Stimulated activated CD4-positive, alpha-beta T cell treated with anti-CD3 and anti-CD28 coated beads, Interleukin-4, amount 100 ng/mL, for 1 hour (primary cell): Measurements from ENCODE around the gene RAD23B.

Source experiments
- DNase-seq: peaks from one replicate; pipeline ENCODE4 v3.0.0-alpha.2; 2020

Gene RAD23B

GRCh38 chr9:107337676-107338590 is 54.9 kb downstream of the RAD23B start:
- no peak for DNase-seq

DNA sequence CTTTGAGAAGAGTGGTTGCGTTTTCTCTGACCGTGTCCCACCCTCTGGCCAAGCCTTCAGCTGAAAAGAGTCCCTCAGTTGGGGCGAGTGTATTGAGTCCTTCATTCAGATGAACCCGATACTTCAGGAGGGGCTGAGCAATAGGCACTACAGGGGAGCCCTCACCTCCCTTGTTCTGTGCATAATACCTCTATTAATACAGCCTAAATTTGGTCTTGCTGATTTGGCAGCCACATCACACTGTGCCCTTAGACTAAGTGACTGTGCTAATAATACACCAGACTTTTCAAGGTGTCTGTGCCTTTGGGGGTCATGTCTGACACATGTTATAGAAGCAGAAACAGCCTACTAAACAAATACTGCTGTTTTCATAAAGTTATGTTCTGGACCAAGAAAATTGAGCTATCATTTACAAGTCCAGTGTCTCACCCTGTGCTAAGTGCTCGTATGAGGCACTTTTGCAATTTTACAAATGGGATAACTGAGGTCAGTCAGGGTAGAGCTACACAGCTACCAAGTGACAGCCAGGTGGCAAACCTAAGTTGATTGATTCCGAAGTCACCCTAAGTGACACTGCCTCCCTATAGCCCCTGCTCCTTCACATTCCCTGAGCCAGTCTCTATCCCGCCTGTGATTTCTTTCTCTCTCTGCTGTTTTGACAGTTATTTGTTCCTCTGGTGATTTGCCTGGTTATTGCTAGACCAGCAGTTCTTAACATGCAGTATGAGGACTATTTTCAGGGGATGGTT is 56.0 kb downstream of the RAD23B start:
- no peak for DNase-seq

DNA sequence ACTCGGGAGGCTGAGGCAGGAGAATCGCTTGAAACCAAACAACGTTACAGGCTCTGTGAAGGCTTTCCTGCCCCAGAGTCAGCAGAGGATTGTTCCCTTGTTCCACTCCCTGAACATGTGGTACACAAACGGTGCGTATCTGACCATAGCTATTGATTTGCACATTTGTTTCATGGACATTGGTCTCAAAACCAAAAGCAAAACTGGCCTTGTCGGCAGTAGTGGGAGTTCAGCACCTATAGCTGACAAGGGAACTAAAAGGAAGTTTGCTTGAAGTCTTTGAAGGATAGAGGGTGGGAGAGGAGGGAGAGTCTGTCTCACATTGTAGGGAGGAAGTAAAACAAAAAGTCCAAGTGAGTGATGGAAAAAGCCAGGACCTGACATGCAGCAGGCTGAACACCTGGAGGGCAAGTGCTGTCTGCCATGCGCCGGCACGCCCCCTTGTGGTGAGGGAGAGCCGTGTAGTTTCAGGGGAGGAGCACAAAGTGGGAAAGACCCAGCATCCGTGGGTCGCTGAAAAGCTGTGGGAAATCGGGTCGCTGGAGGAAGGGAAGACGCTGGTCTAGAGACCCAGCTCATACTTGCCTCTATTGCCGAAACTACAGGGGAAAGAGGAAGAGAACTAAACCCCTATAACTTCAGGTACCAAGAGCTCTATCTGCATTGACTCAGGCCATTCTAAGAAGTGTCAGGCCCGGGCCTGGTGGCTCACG is 58.0 kb downstream of the RAD23B start:
- peak; percentile 84 for DNase-seq

DNA sequence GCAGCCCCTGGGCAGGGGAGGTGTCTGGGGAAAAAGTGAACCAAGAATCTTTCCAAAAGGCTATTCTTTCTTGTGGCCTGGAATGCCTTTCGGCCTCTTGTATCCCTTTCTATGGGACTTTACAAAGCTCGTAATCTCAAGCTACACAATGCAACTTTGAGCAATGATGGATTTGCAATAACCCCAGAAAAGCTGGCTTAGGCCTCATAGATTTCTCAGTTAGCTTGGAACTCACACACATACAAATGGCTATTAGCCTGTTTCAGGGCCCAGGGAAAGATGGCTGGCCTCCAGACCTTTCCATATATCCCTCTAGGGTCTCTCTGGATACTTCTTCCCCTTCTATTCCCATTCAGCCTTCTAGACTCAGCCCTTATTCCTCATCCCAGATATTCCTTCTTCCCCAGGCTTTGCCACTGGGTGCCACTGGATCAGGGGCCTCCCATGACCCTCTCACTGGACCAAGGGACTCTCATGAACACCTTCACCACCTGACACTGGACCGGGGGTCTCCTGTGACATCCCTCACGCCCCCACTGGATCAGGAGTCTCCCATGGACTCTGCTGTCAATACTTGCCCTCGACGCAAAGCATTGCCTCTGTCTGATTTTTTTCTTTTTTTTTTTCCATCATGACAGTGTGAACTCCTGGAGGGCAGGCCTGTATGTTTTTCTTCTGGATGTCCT is 59.5 kb downstream of the RAD23B start:
- no peak for DNase-seq

GRCh38 chr9:107345327-107345726 is 62.2 kb downstream of the RAD23B start:
- no peak for DNase-seq

DNA sequence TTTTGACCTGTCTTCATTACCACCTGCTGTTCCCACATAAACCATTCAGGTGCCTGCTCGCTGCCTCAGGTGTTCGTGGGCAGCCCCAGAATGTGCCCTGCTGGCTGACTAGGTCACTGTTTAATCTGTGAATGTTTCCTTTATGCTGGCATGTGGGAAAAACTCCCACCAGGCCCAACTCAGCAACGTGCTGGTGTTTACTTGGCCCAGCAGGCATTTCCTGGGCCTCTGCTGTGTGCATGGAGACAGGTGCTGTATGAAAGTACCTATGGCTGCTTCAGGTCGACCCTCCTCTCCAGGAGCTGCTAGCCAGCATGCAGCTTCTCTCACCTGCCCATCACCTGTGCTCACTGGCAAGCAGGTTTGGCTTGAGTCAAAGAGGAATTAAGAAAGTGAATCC is 65.8 kb downstream of the RAD23B start:
- DNase-seq: no peak

- DNase-seq: no peak
Observed at GRCh38 chr9:107350443-107350842, 67.4 kb downstream of the RAD23B start.

GRCh38 chr9:107351382-107352045 is 68.4 kb downstream of the RAD23B start:
- DNase-seq: no peak

- no peak for DNase-seq
Observed at GRCh38 chr9:107355394-107355793, 72.3 kb downstream of the RAD23B start.

GRCh38 chr9:107358986-107359385 is 75.9 kb downstream of the RAD23B start:
- DNase-seq: no peak

GRCh38 chr9:107360098-107360497 is 77.0 kb downstream of the RAD23B start:
- no peak for DNase-seq

GRCh38 chr9:107361816-107362215 is 78.7 kb downstream of the RAD23B start:
- DNase-seq: no peak

GRCh38 chr9:107363516-107364152 is 80.6 kb downstream of the RAD23B start:
- no peak for DNase-seq

DNA sequence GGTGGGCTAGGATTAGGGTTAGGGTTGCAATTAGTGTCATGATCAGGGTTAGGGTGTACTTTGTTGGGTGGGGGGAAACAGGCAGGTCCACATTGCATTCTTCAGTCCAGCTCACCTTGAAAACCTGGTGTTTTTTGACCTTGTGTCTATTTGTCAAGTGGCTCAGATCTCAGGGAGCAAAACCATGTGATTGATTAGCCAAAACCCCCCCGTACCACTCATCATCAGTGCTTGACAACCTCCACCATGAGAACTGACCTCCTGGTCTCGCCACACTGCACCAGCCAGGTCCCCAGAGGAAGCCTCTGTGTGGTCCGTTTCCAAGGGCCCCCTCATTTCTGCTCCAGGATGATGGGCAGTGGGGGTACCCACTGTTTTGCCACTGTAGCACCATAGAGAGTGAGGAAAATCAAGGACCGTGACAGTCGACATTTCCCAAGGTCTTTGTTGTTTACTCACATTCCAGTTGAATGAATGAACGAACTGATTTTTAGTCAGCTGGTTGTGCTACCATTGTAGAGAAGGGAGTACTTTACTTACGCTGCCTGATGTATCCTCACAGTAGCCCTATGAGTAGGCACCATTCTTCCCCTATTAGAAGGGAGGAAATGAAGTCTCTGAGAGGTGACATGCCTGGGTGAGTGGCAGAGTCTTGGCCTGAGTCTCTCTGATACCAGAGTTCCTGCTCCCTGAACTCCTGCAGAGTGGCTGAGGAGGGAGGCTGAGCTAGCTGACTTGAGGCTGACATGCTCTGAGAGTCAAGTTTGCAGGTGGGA is 84.8 kb downstream of the RAD23B start:
- DNase-seq: no peak

- no peak for DNase-seq
Observed at GRCh38 chr9:107368696-107369095, 85.6 kb downstream of the RAD23B start.

GRCh38 chr9:107373809-107374208 is 90.7 kb downstream of the RAD23B start:
- DNase-seq: no peak

DNA sequence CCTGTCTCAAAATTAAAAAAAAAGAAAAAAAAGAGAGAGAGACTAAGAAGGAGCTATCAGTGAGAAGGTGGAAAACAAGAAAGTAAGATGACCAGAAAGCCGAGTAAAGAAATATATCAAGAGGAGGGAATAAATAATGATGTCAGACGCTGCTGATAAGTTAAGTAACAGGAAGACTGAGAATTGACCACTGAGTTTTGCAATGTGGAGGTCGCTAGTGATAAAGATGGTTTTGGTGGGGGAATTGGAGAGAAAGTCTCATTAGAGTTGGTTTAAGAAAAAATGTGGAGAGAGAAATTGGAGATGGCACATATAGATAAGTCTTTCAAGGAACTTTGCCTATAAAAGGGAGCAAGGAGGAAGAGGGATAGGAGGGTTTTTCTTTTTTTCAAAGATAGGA is 91.9 kb downstream of the RAD23B start:
- DNase-seq: no peak

DNA sequence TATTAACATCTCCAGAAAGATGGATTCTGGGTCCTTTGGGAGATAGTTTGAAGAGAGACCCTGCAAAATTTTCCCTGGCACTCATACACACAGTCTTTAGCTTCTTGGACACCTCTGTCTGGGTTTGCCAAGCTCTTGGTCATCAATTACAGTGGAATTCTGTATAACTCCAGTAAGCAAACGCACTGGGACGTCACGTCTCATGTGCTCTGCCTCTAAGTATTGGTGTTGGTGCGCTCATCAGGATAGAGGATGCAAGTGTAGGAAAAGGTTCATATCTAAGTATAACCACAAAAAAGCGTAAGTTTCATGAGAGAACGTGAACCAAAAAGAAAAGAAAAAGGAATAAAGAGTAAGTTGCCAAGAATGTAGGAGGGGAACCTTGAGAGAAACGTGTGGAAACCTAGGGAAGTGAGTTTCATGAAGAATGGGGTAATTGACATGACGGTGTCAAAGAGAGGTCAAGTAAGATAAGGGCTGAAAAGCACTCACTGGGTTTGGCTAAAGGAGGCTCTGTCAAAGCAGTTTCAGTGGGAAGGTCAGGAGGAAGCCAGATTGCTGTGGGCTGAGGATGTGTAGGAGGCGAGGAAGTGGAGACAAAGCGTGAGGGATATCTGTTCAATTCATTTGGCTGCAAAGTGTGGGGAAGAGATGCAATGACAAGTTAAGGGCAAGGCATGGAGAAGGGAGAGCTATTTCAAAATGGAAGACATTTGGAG is 92.7 kb downstream of the RAD23B start:
- no peak for DNase-seq

DNA sequence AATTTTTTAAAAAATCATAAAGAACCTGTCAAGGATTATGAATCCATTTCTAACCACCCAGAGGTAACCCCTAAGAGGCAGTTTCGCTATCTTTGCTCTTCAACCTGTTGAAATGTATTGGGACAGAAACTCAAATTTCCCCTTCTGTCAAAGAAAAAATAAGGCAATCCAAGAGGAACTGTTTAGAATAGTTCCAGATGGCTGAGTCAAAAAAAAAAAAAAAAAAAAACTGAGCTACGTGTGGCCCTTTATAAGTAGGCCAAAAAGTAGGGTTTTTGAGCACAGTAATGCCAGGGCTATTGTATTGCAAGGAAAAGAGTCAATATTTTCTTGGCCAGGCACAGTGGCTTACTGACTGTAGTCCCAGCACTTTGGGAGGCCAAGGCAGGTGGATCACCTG is 94.9 kb downstream of the RAD23B start:
- DNase-seq: no peak
